ENCODE results near the gene ZNF484. TPM values are rescaled to one million over a fixed set of nuclear protein-coding genes. Genes with fewer than 3 reads are reported as not detected.
"Not testable (repeated sequence)": the region's sequence is repeated elsewhere in the genome, so short reads cannot be mapped to it uniquely, and the experiment has no call there.

The ZNF484 gene
- total RNA-seq, 1 experiment from 2014 or later: 3.6 TPM

GRCh38 chr9:92890761-92891160 lies 12.9 kb upstream of the ZNF484 start:
- H3K27me3 ChIP-seq (replicated peaks; ENCODE audit: control insufficient read depth, insufficient read depth, low read length): no peaks in the 10 kb centered on the region
- no peak overlapping the region for H3K4me3 ChIP-seq (ENCODE audit: low read depth, low read length)
- no peak for DNase-seq
- no peaks in the 10 kb centered on the region for H3K4me1 Mint-ChIP-seq (ENCODE audit: low read depth, unreplicated experiment)
- H3K9me3 Mint-ChIP-seq (ENCODE audit: unreplicated experiment): no peaks in the 10 kb centered on the region
- H3K9me3 ChIP-seq: no peaks in the 10 kb centered on the region
- no TSS peak for BruUV-seq (replicated peaks)
- intact Hi-C loops (cut with micrococcal nuclease; ENCODE audit: unreplicated experiment): no loop called here
- H3K27me3 Mint-ChIP-seq (ENCODE audit: insufficient read depth, unreplicated experiment): no peaks in the 10 kb centered on the region
- H3K36me3 ChIP-seq (ENCODE audit: control insufficient read depth, insufficient read depth, low read length): no peaks in the 10 kb centered on the region
- POLR2A ChIA-PET: no interaction called here
- no peaks in the 10 kb centered on the region for H3K36me3 Mint-ChIP-seq (ENCODE audit: insufficient read depth, unreplicated experiment)
- no peaks in the 10 kb centered on the region for H3K4me1 ChIP-seq
- CTCF ChIA-PET: no interaction called here
- H3K27ac Mint-ChIP-seq (ENCODE audit: unreplicated experiment): no peak overlapping the region
- no peak overlapping the region for H3K4me3 Mint-ChIP-seq (ENCODE audit: unreplicated experiment)
- TF ChIP-seq CTCF (IDR thresholded peaks at IDR 0.05; ENCODE audit: insufficient read depth in 1 of 2, low read depth in 1 of 2, low read length in 1 of 2, severe bottlenecking in 1 of 2, unreplicated experiment in 1 of 2): no peak

- no peaks in the 10 kb centered on the region for H3K9me3 Mint-ChIP-seq (ENCODE audit: unreplicated experiment)
- no peak for TF ChIP-seq CTCF (IDR thresholded peaks at IDR 0.05; ENCODE audit: insufficient read depth in 1 of 2, low read depth in 1 of 2, low read length in 1 of 2, severe bottlenecking in 1 of 2, unreplicated experiment in 1 of 2)
- intact Hi-C loops (cut with micrococcal nuclease; ENCODE audit: unreplicated experiment): no loop called here
- no peaks in the 10 kb centered on the region for H3K36me3 Mint-ChIP-seq (ENCODE audit: insufficient read depth, unreplicated experiment)
- peaks cover 3% of the 10 kb centered on the region for H3K27me3 Mint-ChIP-seq (ENCODE audit: insufficient read depth, unreplicated experiment)
- Histone ChIP-seq H3K9me3 (no peaks in the 10 kb centered on the region), H3K36me3 (ENCODE audit: control insufficient read depth, insufficient read depth, low read length) (no peaks in the 10 kb centered on the region), H3K4me1 (no peaks in the 10 kb centered on the region), H3K27me3 (replicated peaks; ENCODE audit: control insufficient read depth, insufficient read depth, low read length) (no peaks in the 10 kb centered on the region), H3K4me3 (ENCODE audit: low read depth, low read length) (no peak overlapping the region)
- H3K4me1 Mint-ChIP-seq (ENCODE audit: low read depth, unreplicated experiment): no peaks in the 10 kb centered on the region
- ChIA-PET CTCF (no interaction called here), POLR2A (no interaction called here)
- no peak for DNase-seq
- H3K27ac Mint-ChIP-seq (ENCODE audit: unreplicated experiment): no peak overlapping the region
- H3K4me3 Mint-ChIP-seq (ENCODE audit: unreplicated experiment): no peak overlapping the region
- BruUV-seq (replicated peaks): no TSS peak
These were observed 10.1 kb upstream of the ZNF484 start for GRCh38 chr9:92887880-92888338.

GRCh38 chr9:92886846-92887610 lies 9.2 kb upstream of the ZNF484 start:
- H3K36me3 ChIP-seq (ENCODE audit: control insufficient read depth, insufficient read depth, low read length); H3K27me3 Mint-ChIP-seq (ENCODE audit: insufficient read depth, unreplicated experiment); H3K9me3 Mint-ChIP-seq (ENCODE audit: unreplicated experiment); POLR2A ChIA-PET; H3K27ac Mint-ChIP-seq (ENCODE audit: unreplicated experiment); H3K27me3 ChIP-seq (replicated peaks; ENCODE audit: control insufficient read depth, insufficient read depth, low read length); H3K36me3 Mint-ChIP-seq (ENCODE audit: insufficient read depth, unreplicated experiment); H3K4me3 Mint-ChIP-seq (ENCODE audit: unreplicated experiment); H3K9me3 ChIP-seq; H3K4me1 Mint-ChIP-seq (ENCODE audit: low read depth, unreplicated experiment); H3K4me1 ChIP-seq; BruUV-seq (replicated peaks); CTCF ChIA-PET; intact Hi-C loops (cut with micrococcal nuclease; ENCODE audit: unreplicated experiment); H3K4me3 ChIP-seq (ENCODE audit: low read depth, low read length); DNase-seq: not testable (repeated sequence)

- H3K9me3 Mint-ChIP-seq (ENCODE audit: unreplicated experiment); H3K9me3 ChIP-seq; H3K4me1 Mint-ChIP-seq (ENCODE audit: low read depth, unreplicated experiment); POLR2A ChIA-PET; CTCF ChIA-PET; intact Hi-C loops (cut with micrococcal nuclease; ENCODE audit: unreplicated experiment); H3K4me1 ChIP-seq; H3K36me3 ChIP-seq (ENCODE audit: control insufficient read depth, insufficient read depth, low read length); DNase-seq; H3K36me3 Mint-ChIP-seq (ENCODE audit: insufficient read depth, unreplicated experiment); H3K27ac Mint-ChIP-seq (ENCODE audit: unreplicated experiment); BruUV-seq (replicated peaks); H3K27me3 Mint-ChIP-seq (ENCODE audit: insufficient read depth, unreplicated experiment); H3K4me3 Mint-ChIP-seq (ENCODE audit: unreplicated experiment); H3K27me3 ChIP-seq (replicated peaks; ENCODE audit: control insufficient read depth, insufficient read depth, low read length); H3K4me3 ChIP-seq (ENCODE audit: low read depth, low read length): not testable (repeated sequence)
These were observed 6.0 kb upstream of the ZNF484 start for GRCh38 chr9:92883666-92884405.
